ENCODE data around the gene ENPP3. TPM values are rescaled to one million over a fixed set of nuclear protein-coding genes. Genes with fewer than 3 reads are reported as not detected.
"Not testable (repeated sequence)": the region's sequence is repeated elsewhere in the genome, so short reads cannot be mapped to it uniquely, and the experiment has no call there.

ENPP3 gene
- total and polyA plus RNA-seq, 2 donors (not counting 1 experiment from before 2014, with no cell fraction given), result 0.18 to 0.25 TPM

DNA sequence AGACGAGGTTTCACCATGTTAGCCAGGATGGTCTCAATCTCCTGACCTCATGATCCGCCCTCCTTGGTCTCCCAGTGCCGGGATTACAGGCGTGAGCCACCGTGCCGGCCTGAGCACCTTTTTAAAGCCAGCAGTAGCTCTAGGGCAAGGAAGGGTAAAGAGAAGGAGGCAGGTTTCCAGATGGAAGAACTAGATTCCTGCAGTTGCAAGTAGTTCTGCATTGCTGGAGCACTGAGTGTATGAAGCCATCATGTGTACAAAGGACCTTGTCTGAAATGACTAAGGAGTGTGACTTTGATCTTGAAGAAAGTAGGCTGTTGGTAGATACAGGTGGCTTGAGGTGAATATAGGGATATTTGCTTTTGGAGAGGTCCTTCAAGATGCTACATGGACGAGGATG lies 59.9 kb downstream of the ENPP3 start:
- ChIA-PET POLR2A (no interaction called here), CTCF (interaction anchor here (4.2 kb wide), 1 partner anchor 213 kb away, joined by 72 read pairs; no protein-coding TSS in a partner anchor)
- Histone ChIP-seq H3K27ac (ENCODE audit: low read length in 2 of 2) (no peak overlapping the region), H3K4me3 (ENCODE audit: control extremely low read depth in 1 of 5, extremely low read depth in 1 of 5, insufficient read depth in 1 of 5, low read depth in 2 of 5, low read length in 4 of 5) (no peak overlapping the region), H3K4me1 (ENCODE audit: control insufficient read depth in 2 of 2, insufficient read depth in 2 of 2, low read length in 2 of 2) (peaks cover 0 to 4% of the 10 kb centered on the region in 2 donors), H3K79me2 (ENCODE audit: control insufficient read depth, insufficient read depth, low read length) (no peaks in the 10 kb centered on the region), H3K27me3 (replicated peaks in 1 of 4; ENCODE audit: control extremely low read depth in 1 of 4, control insufficient read depth in 3 of 4, insufficient read depth in 4 of 4, low read length in 3 of 4) (no peaks in the 10 kb centered on the region), H3K4me2 (replicated peaks; ENCODE audit: low read depth, low read length, poor library complexity, severe bottlenecking) (no peak overlapping the region), H4K20me1 (ENCODE audit: control insufficient read depth, insufficient read depth, low read length, poor library complexity, severe bottlenecking) (no peaks in the 10 kb centered on the region), H3K9me3 (ENCODE audit: control extremely low read depth in 1 of 3, control insufficient read depth in 2 of 3, insufficient read depth in 1 of 3, low read length in 2 of 3) (no peaks in the 10 kb centered on the region), H3K9ac (ENCODE audit: low read length) (no peak overlapping the region), H3K36me3 (replicated peaks in 1 of 2; ENCODE audit: control extremely low read depth in 1 of 2, control insufficient read depth in 1 of 2, extremely low read depth in 1 of 2, insufficient read depth in 2 of 2, low read length in 1 of 2) (no peaks in the 10 kb centered on the region), H2AFZ (ENCODE audit: insufficient read depth, low read depth, low read length, poor library complexity, severe bottlenecking) (no peak overlapping the region)
- H3K4me3 Mint-ChIP-seq, result no peak overlapping the region
- intact Hi-C loops (cut with micrococcal nuclease), result no loop called here
- WGBS (ENCODE audit: insufficient coverage), result 97% methylated on average over 6 of the region's 7 CpGs
- H3K27ac Mint-ChIP-seq, result no peak overlapping the region
- H3K27me3 Mint-ChIP-seq, result no peaks in the 10 kb centered on the region
- TF ChIP-seq EZH2 (IDR thresholded peaks at IDR 0.05; ENCODE audit: borderline replicate concordance, insufficient read depth, low read depth, low read length, poor library complexity, severe bottlenecking), result no peak
- ATAC-seq (ENCODE audit: low read depth), result no peak
- no peaks in the 10 kb centered on the region for H3K9me3 Mint-ChIP-seq (ENCODE audit: insufficient read depth)
- no peak for DNase-seq
- peaks cover 3% of the 10 kb centered on the region for H3K4me1 Mint-ChIP-seq

DNA sequence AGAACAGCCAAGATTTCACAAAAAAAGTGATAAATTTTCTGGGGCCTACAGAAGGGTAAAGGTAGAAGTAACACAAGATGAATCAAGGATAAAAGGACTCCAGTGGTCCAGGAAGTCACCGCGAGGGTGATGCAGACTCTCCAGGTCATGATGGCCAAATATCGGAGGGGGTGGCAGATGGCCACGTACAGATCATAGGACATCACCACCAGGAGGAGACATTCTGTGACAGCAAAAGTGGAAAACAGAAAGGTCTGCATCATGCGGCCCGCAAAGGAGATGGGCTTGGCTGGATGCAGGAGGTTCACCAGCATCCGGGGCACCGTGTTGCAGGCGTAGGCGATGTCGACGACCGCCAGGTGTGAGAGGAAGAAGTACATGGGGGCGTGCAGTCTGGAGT lies 63.7 kb downstream of the ENPP3 start:
- H3K27me3 Mint-ChIP-seq; ATAC-seq (ENCODE audit: low read depth); H3K36me3 ChIP-seq (replicated peaks in 1 of 2; ENCODE audit: control extremely low read depth in 1 of 2, control insufficient read depth in 1 of 2, extremely low read depth in 1 of 2, insufficient read depth in 2 of 2, low read length in 1 of 2); POLR2A ChIA-PET; H3K27me3 ChIP-seq (replicated peaks in 1 of 4; ENCODE audit: control extremely low read depth in 1 of 4, control insufficient read depth in 3 of 4, insufficient read depth in 4 of 4, low read length in 3 of 4); H3K4me1 Mint-ChIP-seq; H3K9me3 Mint-ChIP-seq (ENCODE audit: insufficient read depth); H4K20me1 ChIP-seq (ENCODE audit: control insufficient read depth, insufficient read depth, low read length, poor library complexity, severe bottlenecking); H3K9me3 ChIP-seq (ENCODE audit: control extremely low read depth in 1 of 3, control insufficient read depth in 2 of 3, insufficient read depth in 1 of 3, low read length in 2 of 3); intact Hi-C loops (cut with micrococcal nuclease); CTCF ChIA-PET; H3K4me2 ChIP-seq (replicated peaks; ENCODE audit: low read depth, low read length, poor library complexity, severe bottlenecking); H3K4me3 ChIP-seq (ENCODE audit: control extremely low read depth in 1 of 5, extremely low read depth in 1 of 5, insufficient read depth in 1 of 5, low read depth in 2 of 5, low read length in 4 of 5); H3K27ac Mint-ChIP-seq; H3K4me3 Mint-ChIP-seq; H3K27ac ChIP-seq (ENCODE audit: low read length in 2 of 2); H2AFZ ChIP-seq (ENCODE audit: insufficient read depth, low read depth, low read length, poor library complexity, severe bottlenecking); H3K9ac ChIP-seq (ENCODE audit: low read length); DNase-seq; H3K79me2 ChIP-seq (ENCODE audit: control insufficient read depth, insufficient read depth, low read length); H3K4me1 ChIP-seq (ENCODE audit: control insufficient read depth in 2 of 2, insufficient read depth in 2 of 2, low read length in 2 of 2): not testable (repeated sequence)
- no CpG with 5 or more reads among the region's 14 CpGs for WGBS (ENCODE audit: insufficient coverage)

DNA sequence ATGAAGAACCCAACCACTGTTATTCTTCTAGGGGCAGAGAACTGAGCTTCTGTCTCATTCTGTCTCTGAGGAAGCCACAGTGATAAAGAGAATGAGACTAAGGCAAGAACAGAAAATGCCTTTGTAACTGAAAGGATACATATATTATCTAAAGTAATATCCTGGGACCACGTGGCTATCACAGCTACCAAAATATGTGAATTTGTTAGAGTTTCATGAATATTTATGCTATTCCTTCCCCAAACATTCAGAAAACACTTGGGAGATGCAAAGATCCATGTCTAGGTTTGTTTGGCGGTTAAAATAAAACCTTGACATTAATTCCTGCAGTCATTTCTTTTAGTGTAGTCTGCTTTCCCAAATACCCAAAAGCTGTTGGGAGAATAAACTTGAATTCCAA lies 66.8 kb downstream of the ENPP3 start:
- no CpG with 5 or more reads among the region's 2 CpGs for WGBS (ENCODE audit: insufficient coverage)

DNA sequence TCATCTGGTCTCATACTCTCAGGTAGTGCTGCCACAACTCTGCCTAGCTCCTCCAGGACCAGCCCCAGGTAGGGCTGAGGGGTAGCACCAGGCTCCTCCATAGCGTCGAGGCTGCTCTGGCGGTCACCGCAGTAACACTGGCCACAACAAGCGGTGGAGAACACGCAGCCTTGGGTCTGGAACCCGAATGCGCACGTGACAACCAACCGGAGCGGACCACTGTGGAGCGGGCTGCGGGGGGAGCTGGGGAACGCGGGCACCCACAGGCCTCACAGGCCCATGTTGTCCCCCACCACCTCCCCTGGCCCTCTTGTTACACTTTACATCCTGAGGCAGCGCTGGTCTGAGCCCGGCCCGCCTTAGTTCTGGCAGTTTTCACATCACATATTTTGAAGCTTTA lies 73.8 kb downstream of the ENPP3 start, which contains the start of gene CTAGE9:
Gene CTAGE9 (minus strand): TSS at position 101 of the 400 bp plus-strand sequence. CDS start 0 bp downstream, at position 101.
- H3K27ac Mint-ChIP-seq; CTCF ChIA-PET; H3K4me1 Mint-ChIP-seq; H3K27me3 Mint-ChIP-seq; POLR2A ChIA-PET; H3K27ac ChIP-seq (ENCODE audit: low read length in 2 of 2); DNase-seq; H3K4me3 Mint-ChIP-seq; H4K20me1 ChIP-seq (ENCODE audit: control insufficient read depth, insufficient read depth, low read length, poor library complexity, severe bottlenecking); H3K9me3 ChIP-seq (ENCODE audit: control extremely low read depth in 1 of 3, control insufficient read depth in 2 of 3, insufficient read depth in 1 of 3, low read length in 2 of 3); H3K4me3 ChIP-seq (ENCODE audit: control extremely low read depth in 1 of 5, extremely low read depth in 1 of 5, insufficient read depth in 1 of 5, low read depth in 2 of 5, low read length in 4 of 5); H3K27me3 ChIP-seq (replicated peaks in 1 of 4; ENCODE audit: control extremely low read depth in 1 of 4, control insufficient read depth in 3 of 4, insufficient read depth in 4 of 4, low read length in 3 of 4); H3K36me3 ChIP-seq (replicated peaks in 1 of 2; ENCODE audit: control extremely low read depth in 1 of 2, control insufficient read depth in 1 of 2, extremely low read depth in 1 of 2, insufficient read depth in 2 of 2, low read length in 1 of 2); ATAC-seq (ENCODE audit: low read depth); H3K79me2 ChIP-seq (ENCODE audit: control insufficient read depth, insufficient read depth, low read length); H3K4me1 ChIP-seq (ENCODE audit: control insufficient read depth in 2 of 2, insufficient read depth in 2 of 2, low read length in 2 of 2); H3K9ac ChIP-seq (ENCODE audit: low read length); H3K4me2 ChIP-seq (replicated peaks; ENCODE audit: low read depth, low read length, poor library complexity, severe bottlenecking); H3K9me3 Mint-ChIP-seq (ENCODE audit: insufficient read depth); intact Hi-C loops (cut with micrococcal nuclease); H2AFZ ChIP-seq (ENCODE audit: insufficient read depth, low read depth, low read length, poor library complexity, severe bottlenecking): not testable (repeated sequence)
- no CpG with 5 or more reads among the region's 18 CpGs for WGBS (ENCODE audit: insufficient coverage)

More for the DNA sequence above, 66.8 kb downstream of the ENPP3 start:
- CTCF ChIA-PET; POLR2A ChIA-PET; DNase-seq; intact Hi-C loops (cut with micrococcal nuclease); H3K4me2 ChIP-seq (replicated peaks; ENCODE audit: low read depth, low read length, poor library complexity, severe bottlenecking); H3K36me3 ChIP-seq (replicated peaks in 1 of 2; ENCODE audit: control extremely low read depth in 1 of 2, control insufficient read depth in 1 of 2, extremely low read depth in 1 of 2, insufficient read depth in 2 of 2, low read length in 1 of 2); H3K27ac ChIP-seq (ENCODE audit: low read length in 2 of 2); H2AFZ ChIP-seq (ENCODE audit: insufficient read depth, low read depth, low read length, poor library complexity, severe bottlenecking); H3K27ac Mint-ChIP-seq; ATAC-seq (ENCODE audit: low read depth); H4K20me1 ChIP-seq (ENCODE audit: control insufficient read depth, insufficient read depth, low read length, poor library complexity, severe bottlenecking); H3K9me3 Mint-ChIP-seq (ENCODE audit: insufficient read depth); H3K27me3 Mint-ChIP-seq; H3K4me3 Mint-ChIP-seq; H3K27me3 ChIP-seq (replicated peaks in 1 of 4; ENCODE audit: control extremely low read depth in 1 of 4, control insufficient read depth in 3 of 4, insufficient read depth in 4 of 4, low read length in 3 of 4); H3K9me3 ChIP-seq (ENCODE audit: control extremely low read depth in 1 of 3, control insufficient read depth in 2 of 3, insufficient read depth in 1 of 3, low read length in 2 of 3); H3K79me2 ChIP-seq (ENCODE audit: control insufficient read depth, insufficient read depth, low read length); H3K9ac ChIP-seq (ENCODE audit: low read length); H3K4me1 Mint-ChIP-seq; H3K4me3 ChIP-seq (ENCODE audit: control extremely low read depth in 1 of 5, extremely low read depth in 1 of 5, insufficient read depth in 1 of 5, low read depth in 2 of 5, low read length in 4 of 5); H3K4me1 ChIP-seq (ENCODE audit: control insufficient read depth in 2 of 2, insufficient read depth in 2 of 2, low read length in 2 of 2): not testable (repeated sequence)
